Femur (tissue), 1 donor: Measurements from ENCODE around the gene NNAT.
A peak's percentile ranks its signal among the peaks of the same experiment; 100 is the strongest.
"Not testable (repeated sequence)": the region's sequence is repeated elsewhere in the genome, so short reads cannot be mapped to it uniquely, and the experiment has no call there.

Experiments
- DNase-seq: peaks from one replicate; pipeline ENCODE4 v3.0.0-alpha.2; 2017

The NNAT gene

GRCh38 chr20:37524859-37525708, 4.0 kb downstream of the NNAT start:
- peak; percentile 14 for DNase-seq

GRCh38 chr20:37525810-37526209, 4.8 kb downstream of the NNAT start:
- DNase-seq = peak; percentile 3

GRCh38 chr20:37526238-37526838, 5.3 kb downstream of the NNAT start:
- peak; percentile 36 for DNase-seq

GRCh38 chr20:37526839-37527637, 6.0 kb downstream of the NNAT start:
- peak; percentile 52 for DNase-seq

- DNase-seq = peak; percentile 92
Measured at GRCh38 chr20:37527638-37528445, 6.8 kb downstream of the NNAT start, which contains the start of gene BLCAP. Gene BLCAP, minus strand, starts transcription at chr20:37527876. Its CDS starts 8,702 bp downstream, at chr20:37519174.

- peak; percentile 13 for DNase-seq
Measured at GRCh38 chr20:37528446-37529213, 7.6 kb downstream of the NNAT start.

- peak; percentile 10 for DNase-seq
Measured at GRCh38 chr20:37529214-37529967, 8.3 kb downstream of the NNAT start.

- no peak for DNase-seq
Measured at GRCh38 chr20:37529968-37530600, 9.0 kb downstream of the NNAT start.

- no peak for DNase-seq
Measured at GRCh38 chr20:37530696-37531095, 9.6 kb downstream of the NNAT start.

GRCh38 chr20:37531856-37532255, 10.8 kb downstream of the NNAT start:
- DNase-seq = no peak

- DNase-seq = no peak
Measured at GRCh38 chr20:37533154-37533715, 12.2 kb downstream of the NNAT start.

GRCh38 chr20:37534401-37535157, 13.5 kb downstream of the NNAT start:
- DNase-seq = peak; percentile 67

GRCh38 chr20:37535443-37536132, 14.5 kb downstream of the NNAT start:
- DNase-seq = peak; percentile 11

GRCh38 chr20:37537505-37537904, 16.5 kb downstream of the NNAT start:
- no peak for DNase-seq

GRCh38 chr20:37538003-37538402, 17.0 kb downstream of the NNAT start:
- DNase-seq = peak; percentile 12

- no peak for DNase-seq
Measured at GRCh38 chr20:37539424-37539823, 18.4 kb downstream of the NNAT start.

GRCh38 chr20:37540001-37540400, 19.0 kb downstream of the NNAT start:
- no peak for DNase-seq

- not testable (repeated sequence) for DNase-seq
Measured at GRCh38 chr20:37540838-37541237, 19.8 kb downstream of the NNAT start.

- no peak for DNase-seq
Measured at GRCh38 chr20:37541326-37541725, 20.3 kb downstream of the NNAT start.
